Measurements from ENCODE around the gene WDR18.

WDR18 gene

GRCh38 chr19:952680-953444 lies 31.3 kb upstream of the WDR18 start:
- H3K27ac ChIP-seq (replicated peaks): peak overlapping the region; percentile 89
- no peaks in the 10 kb centered on the region for H3K27me3 ChIP-seq (ENCODE audit: insufficient read depth, poor library complexity, severe bottlenecking)
- peak in 1 of 2 experiments; percentile 57 for DNase-seq (ENCODE audit: low read depth in 1 of 2, low spot score in 1 of 2)
- peak overlapping the region; percentile 21 for H3K4me3 ChIP-seq (replicated peaks; ENCODE audit: insufficient read depth, low read length)
- no peak for TF ChIP-seq REST (IDR thresholded peaks at IDR 0.05; ENCODE audit: insufficient replicate concordance, low read depth)
- TF ChIP-seq GABPA (IDR thresholded peaks at IDR 0.05; ENCODE audit: low read depth): no peak
- TF ChIP-seq POLR2AphosphoS5 (IDR thresholded peaks at IDR 0.05; ENCODE audit: low read depth): no peak
- TF ChIP-seq CTCF (IDR thresholded peaks at IDR 0.05; ENCODE audit: insufficient read depth, low read length): no peak
- no peak for TF ChIP-seq SPI1 (IDR thresholded peaks at IDR 0.05; ENCODE audit: borderline replicate concordance, low read depth)

DNA sequence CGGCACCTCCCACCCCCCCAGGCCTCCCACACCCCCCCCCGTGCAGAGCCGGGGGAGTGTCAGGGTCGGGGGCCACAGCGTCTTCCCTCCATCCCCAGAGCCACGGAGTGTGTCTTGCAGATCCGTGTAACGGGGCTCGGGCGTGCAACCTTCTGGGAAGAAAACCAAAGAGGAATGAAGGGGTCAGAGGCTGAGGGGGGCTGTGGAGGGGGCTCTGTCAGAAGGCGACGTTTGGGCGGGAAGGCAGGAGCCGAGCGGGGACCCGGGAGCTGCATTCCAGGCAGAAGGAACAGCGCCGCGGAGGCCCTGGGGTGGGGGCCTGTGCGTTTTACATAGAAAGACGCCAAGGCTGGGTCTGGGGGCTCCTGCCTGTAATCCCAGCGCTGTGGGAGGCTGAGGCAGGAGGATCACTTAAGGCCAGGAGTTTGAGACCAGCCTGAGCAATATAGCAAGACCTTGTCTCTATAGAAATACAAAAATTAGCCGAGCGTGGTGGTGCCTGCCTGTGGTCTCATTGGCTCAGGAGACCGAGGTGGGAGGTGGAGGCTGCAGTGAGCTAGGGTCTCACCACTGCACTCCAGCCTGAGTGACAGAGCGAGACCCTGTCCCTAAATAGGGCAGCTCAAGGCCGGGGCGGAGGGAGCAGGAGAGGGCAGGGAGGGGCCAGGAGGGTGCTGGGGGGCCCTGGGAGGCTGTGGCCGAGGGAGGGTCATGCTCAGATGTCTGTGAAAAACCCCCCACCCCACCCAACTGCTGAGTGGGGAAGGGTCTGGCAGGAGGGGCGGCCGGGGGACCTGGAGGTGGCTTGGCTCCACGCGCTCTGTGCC lies 30.5 kb upstream of the WDR18 start:
- no peak for TF ChIP-seq CTCF (IDR thresholded peaks at IDR 0.05; ENCODE audit: insufficient read depth, low read length)
- TF ChIP-seq GABPA (IDR thresholded peaks at IDR 0.05; ENCODE audit: low read depth): no peak
- TF ChIP-seq POLR2AphosphoS5 (IDR thresholded peaks at IDR 0.05; ENCODE audit: low read depth): no peak
- no peak for TF ChIP-seq SPI1 (IDR thresholded peaks at IDR 0.05; ENCODE audit: borderline replicate concordance, low read depth)
- no peak for TF ChIP-seq REST (IDR thresholded peaks at IDR 0.05; ENCODE audit: insufficient replicate concordance, low read depth)
- DNase-seq (ENCODE audit: low read depth in 1 of 2, low spot score in 1 of 2): no peak
- Histone ChIP-seq H3K27ac (replicated peaks) (peak overlapping the region; percentile 89), H3K27me3 (ENCODE audit: insufficient read depth, poor library complexity, severe bottlenecking) (no peaks in the 10 kb centered on the region), H3K4me3 (replicated peaks; ENCODE audit: insufficient read depth, low read length) (no peak overlapping the region)

- H3K4me3 ChIP-seq (replicated peaks; ENCODE audit: insufficient read depth, low read length): no peak overlapping the region
- TF ChIP-seq CTCF (IDR thresholded peaks at IDR 0.05; ENCODE audit: insufficient read depth, low read length) (no peak), GABPA (IDR thresholded peaks at IDR 0.05; ENCODE audit: low read depth) (no peak), REST (IDR thresholded peaks at IDR 0.05; ENCODE audit: insufficient replicate concordance, low read depth) (no peak), POLR2AphosphoS5 (IDR thresholded peaks at IDR 0.05; ENCODE audit: low read depth) (no peak), SPI1 (IDR thresholded peaks at IDR 0.05; ENCODE audit: borderline replicate concordance, low read depth) (no peak)
- DNase-seq (ENCODE audit: low read depth in 1 of 2, low spot score in 1 of 2): no peak
- H3K27me3 ChIP-seq (ENCODE audit: insufficient read depth, poor library complexity, severe bottlenecking): no peaks in the 10 kb centered on the region
- H3K27ac ChIP-seq (replicated peaks): peak overlapping the region; percentile 89; the same call in 1 of the 2 replicates
Measured at GRCh38 chr19:954272-954671, 29.9 kb upstream of the WDR18 start.

Measured in HL-60 (cell line).